ENCODE data around the gene DCUN1D2. TPM values are rescaled to one million over a fixed set of nuclear protein-coding genes. Genes with fewer than 3 reads are reported as not detected.

DCUN1D2 gene
- total and polyA plus RNA-seq, 10 of the 15 experiments (the other 5 are each of a cell fraction or from before 2014, with no cell fraction given) = 2.5 to 23.6 (median 9.3) TPM

- TF ChIP-seq ZBTB4 (CRISPR knock-in tag; IDR thresholded peaks at IDR 0.05) (no peak), YY1 (IDR thresholded peaks at IDR 0.05; ENCODE audit: low read depth, low read length) (no peak), ETV6 (conservative IDR thresholded peaks at IDR 0.05 in 1 of 2, IDR thresholded peaks at IDR 0.05 in 1 of 2; ENCODE audit: borderline replicate concordance in 1 of 2, low read depth in 1 of 2) (no peak), ATF2 (IDR thresholded peaks at IDR 0.05; ENCODE audit: low read length) (no peak), ZNF622 (IDR thresholded peaks at IDR 0.05) (no peak), RUNX3 (IDR thresholded peaks at IDR 0.05; ENCODE audit: low read length) (no peak), ZNF592 (IDR thresholded peaks at IDR 0.05) (no peak)
Measured at GRCh38 chr13:113422807-113423519, 67.5 kb downstream of the DCUN1D2 start (continued).
